GM18505 (cell line): ENCODE measurements around the gene RSBN1L.
A peak's percentile ranks its signal among the peaks of the same experiment; 100 is the strongest.
"Not testable (repeated sequence)": the region's sequence is repeated elsewhere in the genome, so short reads cannot be mapped to it uniquely, and the experiment has no call there.

ENCODE experiments used
- ATAC-seq: cut with Tn5 transposase; IDR thresholded peaks from one replicate; pipeline ENCODE4 v1.9.1; 2021; ENCODE audit not compliant: unreplicated experiment
- POLR2A ChIP-seq: IDR thresholded peaks from 4 replicates; pipeline ENCODE4 v1.6.1; 2011; ENCODE audit warnings: borderline replicate concordance; ENCODE audit not compliant: insufficient read depth, insufficient read length; ENCODE audit errors: extremely low read depth

Gene RSBN1L

GRCh38 chr7:77696057-77696642, at the start of gene RSBN1L:
RSBN1L (plus strand) TSS chr7:77696459; CDS start chr7:77696470, 11 bp downstream.
- peak; percentile 85 for TF ChIP-seq POLR2A
- ATAC-seq = peak; percentile 94

GRCh38 chr7:77648742-77649338, 47.4 kb upstream of the RSBN1L start:
- no peak for ATAC-seq
- no peak for TF ChIP-seq POLR2A

- no peak for TF ChIP-seq POLR2A
- no peak for ATAC-seq
Measured at GRCh38 chr7:77649716-77650349, 46.4 kb upstream of the RSBN1L start.

- ATAC-seq = no peak
- TF ChIP-seq POLR2A = no peak
Measured at GRCh38 chr7:77651575-77652162, 44.6 kb upstream of the RSBN1L start.

GRCh38 chr7:77652826-77653225, 43.4 kb upstream of the RSBN1L start:
- ATAC-seq = not testable (repeated sequence)

- no peak for TF ChIP-seq POLR2A
- no peak for ATAC-seq
Measured at GRCh38 chr7:77653572-77653971, 42.7 kb upstream of the RSBN1L start.

GRCh38 chr7:77655356-77655755, 40.9 kb upstream of the RSBN1L start:
- TF ChIP-seq POLR2A = no peak
- ATAC-seq = no peak

- TF ChIP-seq POLR2A = no peak
- ATAC-seq = no peak
Measured at GRCh38 chr7:77655836-77656455, 40.3 kb upstream of the RSBN1L start.

- no peak for ATAC-seq
- TF ChIP-seq POLR2A = no peak
Measured at GRCh38 chr7:77657427-77658224, 38.6 kb upstream of the RSBN1L start.

GRCh38 chr7:77658928-77659327, 37.3 kb upstream of the RSBN1L start:
- no peak for ATAC-seq
- no peak for TF ChIP-seq POLR2A

- TF ChIP-seq POLR2A = no peak
- ATAC-seq = no peak
Measured at GRCh38 chr7:77661816-77662215, 34.4 kb upstream of the RSBN1L start.

GRCh38 chr7:77662869-77663268, 33.4 kb upstream of the RSBN1L start:
- ATAC-seq = no peak
- TF ChIP-seq POLR2A = no peak

- TF ChIP-seq POLR2A = no peak
- no peak for ATAC-seq
Measured at GRCh38 chr7:77664715-77665114, 31.5 kb upstream of the RSBN1L start.
